ENCODE data around the gene UMODL1.
A peak's percentile ranks its signal among the peaks of the same experiment; 100 is the strongest.

UMODL1 gene

DNA sequence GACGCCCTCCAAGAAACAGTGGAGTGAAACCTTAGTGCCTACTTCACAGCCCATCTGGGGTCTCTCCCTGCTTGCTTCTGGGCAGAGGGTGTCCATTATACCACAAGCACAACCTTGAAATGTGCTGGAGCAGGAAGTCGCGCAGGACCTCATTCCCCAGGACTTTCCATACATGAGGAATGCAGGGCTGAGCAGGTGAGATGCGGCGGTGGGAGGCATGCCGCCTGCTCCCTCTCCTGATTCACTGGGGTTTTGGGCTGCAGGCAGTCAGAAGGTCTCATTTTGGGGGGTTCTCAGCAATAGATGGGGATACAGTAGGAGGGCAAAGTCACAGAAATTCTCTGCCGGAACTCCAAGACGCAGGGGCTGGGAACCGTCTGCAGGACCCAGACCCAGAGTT lies 15.7 kb upstream of the UMODL1 start:
- TF ChIP-seq, protein P1, sequence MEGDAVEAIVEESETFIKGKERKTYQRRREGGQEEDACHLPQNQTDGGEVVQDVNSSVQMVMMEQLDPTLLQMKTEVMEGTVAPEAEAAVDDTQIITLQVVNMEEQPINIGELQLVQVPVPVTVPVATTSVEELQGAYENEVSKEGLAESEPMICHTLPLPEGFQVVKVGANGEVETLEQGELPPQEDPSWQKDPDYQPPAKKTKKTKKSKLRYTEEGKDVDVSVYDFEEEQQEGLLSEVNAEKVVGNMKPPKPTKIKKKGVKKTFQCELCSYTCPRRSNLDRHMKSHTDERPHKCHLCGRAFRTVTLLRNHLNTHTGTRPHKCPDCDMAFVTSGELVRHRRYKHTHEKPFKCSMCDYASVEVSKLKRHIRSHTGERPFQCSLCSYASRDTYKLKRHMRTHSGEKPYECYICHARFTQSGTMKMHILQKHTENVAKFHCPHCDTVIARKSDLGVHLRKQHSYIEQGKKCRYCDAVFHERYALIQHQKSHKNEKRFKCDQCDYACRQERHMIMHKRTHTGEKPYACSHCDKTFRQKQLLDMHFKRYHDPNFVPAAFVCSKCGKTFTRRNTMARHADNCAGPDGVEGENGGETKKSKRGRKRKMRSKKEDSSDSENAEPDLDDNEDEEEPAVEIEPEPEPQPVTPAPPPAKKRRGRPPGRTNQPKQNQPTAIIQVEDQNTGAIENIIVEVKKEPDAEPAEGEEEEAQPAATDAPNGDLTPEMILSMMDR (IDR thresholded peaks at IDR 0.05; ENCODE audit: low read depth, low read length), result no peak
- DNase-seq (ENCODE audit: extremely low read depth, low read depth), result no peak

DNA sequence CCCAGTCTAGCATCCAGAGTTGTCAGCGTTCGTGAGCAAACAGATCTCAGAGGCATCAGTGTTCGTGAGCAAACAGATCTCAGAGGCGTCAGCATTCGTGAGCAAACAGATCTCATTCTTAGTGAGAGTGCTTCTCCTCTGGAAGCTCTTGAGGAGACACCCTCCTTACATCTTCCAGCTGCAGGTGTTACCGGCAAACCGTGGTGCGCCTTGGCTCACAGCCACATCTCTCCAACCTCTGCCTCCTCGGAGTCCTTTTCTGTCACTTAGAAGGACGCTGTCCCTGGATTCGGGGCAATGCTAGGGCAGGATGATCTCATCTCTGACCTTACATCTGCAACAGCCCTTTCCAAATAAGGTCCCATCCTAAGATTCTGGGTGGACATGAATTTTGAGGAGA lies 14.6 kb upstream of the UMODL1 start:
- no peak for DNase-seq (ENCODE audit: extremely low read depth, low read depth)
- TF ChIP-seq, protein P1 (IDR thresholded peaks at IDR 0.05; ENCODE audit: low read depth, low read length), result no peak

DNA sequence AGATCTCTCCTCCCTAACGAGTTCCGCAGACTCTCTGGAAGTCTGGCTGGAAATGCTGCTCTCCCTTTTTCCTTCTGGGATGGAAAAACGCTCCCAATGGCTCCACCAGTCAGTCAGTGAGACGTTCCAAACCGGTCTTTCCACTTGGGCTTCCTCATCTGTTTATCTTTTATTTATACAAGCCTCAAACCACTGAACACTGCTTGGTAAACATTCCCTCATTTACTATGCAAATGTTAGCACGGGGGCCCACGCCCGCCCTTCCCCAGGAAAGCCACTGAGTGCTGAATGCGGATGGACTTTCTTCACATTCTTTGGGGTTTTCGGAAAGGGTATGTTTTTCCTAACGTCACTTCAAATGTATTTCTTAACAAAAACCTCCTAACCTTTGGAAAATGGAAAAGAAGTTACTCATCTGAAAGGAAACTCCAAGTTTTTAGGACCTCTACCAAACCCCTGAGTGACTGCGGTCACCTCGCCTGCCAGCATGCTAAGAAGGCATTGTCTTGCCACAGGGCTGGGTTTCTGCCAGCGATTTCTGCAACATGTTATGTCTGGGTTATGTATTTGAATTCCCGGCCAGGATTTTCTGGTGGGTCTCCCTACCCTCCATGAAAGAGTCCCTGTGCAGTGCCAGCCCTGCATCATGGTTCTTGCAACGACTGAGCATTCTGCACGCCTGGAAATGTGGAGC lies 14.0 kb upstream of the UMODL1 start:
- TF ChIP-seq, protein P1 (IDR thresholded peaks at IDR 0.05; ENCODE audit: low read depth, low read length), result no peak
- DNase-seq (ENCODE audit: extremely low read depth, low read depth), result peak; percentile 92

DNA sequence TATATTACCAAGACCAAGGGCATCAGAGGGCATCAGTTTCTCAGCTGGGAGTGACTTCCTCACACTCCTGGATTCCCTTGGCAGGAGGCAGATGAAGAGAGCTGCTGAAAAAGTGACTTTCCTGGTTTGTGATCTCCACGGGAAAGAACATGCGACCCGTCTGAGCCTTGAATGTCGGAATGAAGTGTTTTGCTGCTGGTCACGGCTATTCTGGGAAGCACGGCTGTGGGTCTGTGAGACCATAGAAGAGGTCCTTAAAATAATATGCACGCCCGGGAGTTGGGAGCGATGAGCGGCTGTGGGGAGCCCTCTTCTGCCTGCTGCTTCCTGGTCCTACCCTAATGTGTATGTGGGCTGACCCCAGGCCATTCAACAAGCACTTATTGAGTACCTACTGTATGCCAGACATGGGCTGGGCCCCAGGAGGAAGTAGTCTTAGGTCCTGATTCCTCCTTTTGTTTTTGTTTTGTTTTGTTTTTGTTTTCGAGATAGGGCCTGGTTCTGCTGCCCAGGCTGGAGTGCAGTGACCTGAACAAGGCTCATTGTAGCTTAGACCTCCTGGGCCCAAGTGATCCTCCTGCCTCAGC lies 13.2 kb upstream of the UMODL1 start:
- TF ChIP-seq, protein P1 (IDR thresholded peaks at IDR 0.05; ENCODE audit: low read depth, low read length), result no peak

DNA sequence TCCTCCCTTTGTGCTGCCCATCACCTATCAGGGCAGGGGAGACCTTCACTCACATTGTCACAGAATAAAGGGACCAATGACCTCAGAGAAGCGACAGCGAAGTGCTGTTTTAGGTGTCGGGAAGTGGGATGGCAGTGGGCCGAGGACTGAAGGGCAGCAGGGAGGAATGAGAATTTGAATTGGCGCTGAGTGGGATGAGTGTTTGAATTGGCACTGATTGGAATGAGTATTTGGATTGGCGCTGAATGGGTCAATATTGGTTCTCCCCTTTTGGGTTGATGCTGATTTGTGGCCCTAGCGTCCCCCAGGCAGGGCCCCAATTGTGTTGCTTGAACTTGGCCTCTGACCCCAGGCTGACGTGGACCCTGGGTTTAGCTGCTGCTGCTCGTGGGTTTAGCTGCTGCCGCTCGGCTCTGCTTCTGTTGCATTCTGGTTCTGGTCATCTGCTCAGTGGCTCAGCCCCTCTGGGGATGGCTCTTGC lies 12.4 kb upstream of the UMODL1 start:
- TF ChIP-seq, protein P1 (IDR thresholded peaks at IDR 0.05; ENCODE audit: low read depth, low read length), result no peak
- DNase-seq (ENCODE audit: extremely low read depth, low read depth), result no peak

More for the DNA sequence above, 13.2 kb upstream of the UMODL1 start:
- no peak for DNase-seq (ENCODE audit: extremely low read depth, low read depth)

DNA sequence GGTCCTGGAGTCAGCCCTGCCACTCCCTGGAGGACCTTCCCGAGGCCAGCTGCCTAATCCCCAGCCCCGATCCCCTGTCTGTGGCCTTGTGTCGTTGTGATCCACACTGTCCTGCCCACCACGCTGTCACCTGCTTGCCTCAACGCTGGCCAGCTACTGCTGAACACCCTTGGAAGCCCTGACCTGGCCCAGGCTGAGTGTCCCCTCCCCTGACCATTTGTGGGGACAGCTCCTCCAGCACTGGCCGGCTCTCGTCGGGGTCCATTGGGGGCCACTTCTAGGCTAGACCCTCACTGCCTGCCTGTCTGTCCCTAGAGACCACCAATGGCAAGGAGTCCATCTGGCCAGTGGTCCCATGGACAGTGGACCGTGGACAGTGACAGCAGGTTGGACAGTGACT lies 12.0 kb upstream of the UMODL1 start:
- DNase-seq (ENCODE audit: extremely low read depth, low read depth), result no peak
- TF ChIP-seq, protein P1 (IDR thresholded peaks at IDR 0.05; ENCODE audit: low read depth, low read length), result no peak

DNA sequence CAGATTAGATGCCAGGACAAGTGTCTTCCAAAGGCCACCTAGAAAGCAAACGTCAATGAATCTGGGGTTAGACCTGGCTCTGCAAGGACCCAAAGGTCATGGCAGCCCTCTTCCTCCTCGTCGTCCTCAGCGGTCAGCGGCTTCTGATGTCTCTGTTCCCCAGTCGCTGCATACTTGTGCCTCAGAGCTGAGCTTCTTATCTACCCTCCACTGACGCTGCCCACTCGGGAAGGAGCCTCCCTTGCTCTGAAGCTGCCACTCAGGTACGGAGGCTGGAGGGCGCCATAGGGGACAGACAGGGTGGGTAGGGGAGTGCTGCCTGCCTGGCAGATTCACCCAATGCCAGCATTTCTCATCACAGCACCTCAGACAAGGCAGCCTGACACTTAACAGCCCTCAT lies 11.4 kb upstream of the UMODL1 start:
- no peak for DNase-seq (ENCODE audit: extremely low read depth, low read depth)
- TF ChIP-seq, protein P1 (IDR thresholded peaks at IDR 0.05; ENCODE audit: low read depth, low read length), result no peak

Measured in AG09319 (cell line).